ENCODE measurements around the gene UBL3. TPM values are rescaled to one million over a fixed set of nuclear protein-coding genes. Genes with fewer than 3 reads are reported as not detected.

The UBL3 gene
- total and polyA plus RNA-seq, 2 donors from 2014 or later, result 18.1 to 34.1 TPM

DNA sequence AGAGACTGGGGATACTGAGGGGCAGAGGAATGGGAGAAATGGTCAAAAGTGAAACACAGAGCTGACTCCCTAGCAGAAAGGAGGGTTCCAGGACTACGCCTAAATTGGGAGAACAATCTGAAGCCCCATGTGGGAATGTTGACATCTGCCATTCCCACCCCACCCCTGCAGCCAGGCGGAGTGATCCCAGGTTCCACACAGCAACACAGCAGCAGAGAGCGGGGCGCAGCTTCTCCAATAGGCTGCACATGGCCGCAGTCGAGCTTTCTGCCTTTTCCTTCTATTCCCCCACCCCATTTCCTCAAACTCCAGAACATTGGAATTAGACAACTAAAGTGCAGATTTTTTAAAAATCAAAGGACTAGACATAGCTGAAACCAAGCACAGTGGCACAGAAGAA is 104.7 kb downstream of the UBL3 start:
- H3K36me3 ChIP-seq (ENCODE audit: control insufficient read depth in 2 of 3, insufficient read depth in 3 of 3, low read length in 3 of 3), result no peaks in the 10 kb centered on the region
- H3K9me3 ChIP-seq (ENCODE audit: control insufficient read depth in 2 of 3, insufficient read depth in 1 of 3, low read length in 3 of 3), result no peaks in the 10 kb centered on the region
- no peaks in the 10 kb centered on the region for H3K27me3 ChIP-seq (ENCODE audit: control insufficient read depth, insufficient read depth, low read length)
- H3K4me1 ChIP-seq (ENCODE audit: control insufficient read depth in 2 of 3, insufficient read depth in 2 of 3, low read depth in 1 of 3, low read length in 3 of 3), result peaks cover 0 to 6% (median 0%) of the 10 kb centered on the region in 3 donors
- intact Hi-C loops (cut with DNase I), result no loop called here
- H3K27ac ChIP-seq (ENCODE audit: low read depth in 2 of 2, low read length in 2 of 2), result no peak overlapping the region
- TF ChIP-seq, protein P1, sequence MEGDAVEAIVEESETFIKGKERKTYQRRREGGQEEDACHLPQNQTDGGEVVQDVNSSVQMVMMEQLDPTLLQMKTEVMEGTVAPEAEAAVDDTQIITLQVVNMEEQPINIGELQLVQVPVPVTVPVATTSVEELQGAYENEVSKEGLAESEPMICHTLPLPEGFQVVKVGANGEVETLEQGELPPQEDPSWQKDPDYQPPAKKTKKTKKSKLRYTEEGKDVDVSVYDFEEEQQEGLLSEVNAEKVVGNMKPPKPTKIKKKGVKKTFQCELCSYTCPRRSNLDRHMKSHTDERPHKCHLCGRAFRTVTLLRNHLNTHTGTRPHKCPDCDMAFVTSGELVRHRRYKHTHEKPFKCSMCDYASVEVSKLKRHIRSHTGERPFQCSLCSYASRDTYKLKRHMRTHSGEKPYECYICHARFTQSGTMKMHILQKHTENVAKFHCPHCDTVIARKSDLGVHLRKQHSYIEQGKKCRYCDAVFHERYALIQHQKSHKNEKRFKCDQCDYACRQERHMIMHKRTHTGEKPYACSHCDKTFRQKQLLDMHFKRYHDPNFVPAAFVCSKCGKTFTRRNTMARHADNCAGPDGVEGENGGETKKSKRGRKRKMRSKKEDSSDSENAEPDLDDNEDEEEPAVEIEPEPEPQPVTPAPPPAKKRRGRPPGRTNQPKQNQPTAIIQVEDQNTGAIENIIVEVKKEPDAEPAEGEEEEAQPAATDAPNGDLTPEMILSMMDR (IDR thresholded peaks at IDR 0.05; ENCODE audit: borderline replicate concordance, extremely low read depth, insufficient read depth), result no peak
- no peak overlapping the region for H3K9ac ChIP-seq (ENCODE audit: low read length in 3 of 3)
- H3K4me3 ChIP-seq (ENCODE audit: low read length in 3 of 3), result no peak overlapping the region
- FAIRE-seq, result no peak
- no peak for DNase-seq

DNA sequence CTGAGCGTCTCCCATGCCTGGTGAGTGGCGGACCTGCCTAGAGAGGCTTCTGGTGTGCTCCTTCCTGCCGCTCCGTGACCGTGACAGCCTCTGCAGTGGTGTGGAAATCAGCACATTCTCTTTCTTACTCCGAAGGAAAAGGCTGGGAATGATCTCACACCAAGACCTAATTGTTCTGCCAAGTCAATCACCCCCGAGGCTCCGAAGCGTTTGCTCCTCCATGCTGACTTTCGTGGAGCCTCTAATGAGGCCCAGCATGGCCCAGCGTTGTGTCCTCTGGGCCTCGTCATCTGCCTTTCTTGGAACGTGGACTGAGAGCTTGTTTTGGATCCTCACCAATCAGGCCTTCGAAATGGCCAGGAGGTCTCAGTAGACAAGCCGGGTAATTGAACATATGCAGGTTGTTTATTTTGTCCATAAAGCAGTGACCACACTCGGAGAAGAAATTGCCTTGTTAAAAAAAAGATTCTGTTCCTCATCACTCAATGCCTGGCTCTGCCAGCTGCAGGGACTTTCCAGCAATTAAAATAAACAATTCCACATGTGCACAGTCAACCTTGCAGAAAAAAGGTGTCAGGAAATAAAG is 107.1 kb downstream of the UBL3 start:
- TF ChIP-seq, protein P1 (IDR thresholded peaks at IDR 0.05; ENCODE audit: borderline replicate concordance, extremely low read depth, insufficient read depth), result no peak
- FAIRE-seq (no peak), DNase-seq (peak; percentile 33 to 77 (median 69))
- no peaks in the 10 kb centered on the region for H3K9me3 ChIP-seq (ENCODE audit: control insufficient read depth in 2 of 3, insufficient read depth in 1 of 3, low read length in 3 of 3)
- intact Hi-C loops (cut with DNase I), result no loop called here
- H3K27ac ChIP-seq (ENCODE audit: low read depth in 2 of 2, low read length in 2 of 2), result peak overlapping the region in 1 of 2 donors; percentile 56
- H3K4me3 ChIP-seq (ENCODE audit: low read length in 3 of 3), result no peak overlapping the region
- H3K36me3 ChIP-seq (ENCODE audit: control insufficient read depth in 2 of 3, insufficient read depth in 3 of 3, low read length in 3 of 3), result no peaks in the 10 kb centered on the region
- peaks cover 0 to 6% (median 0%) of the 10 kb centered on the region in 3 donors for H3K4me1 ChIP-seq (ENCODE audit: control insufficient read depth in 2 of 3, insufficient read depth in 2 of 3, low read depth in 1 of 3, low read length in 3 of 3)
- H3K27me3 ChIP-seq (ENCODE audit: control insufficient read depth, insufficient read depth, low read length), result no peaks in the 10 kb centered on the region
- H3K9ac ChIP-seq (ENCODE audit: low read length in 3 of 3), result no peak overlapping the region

DNA sequence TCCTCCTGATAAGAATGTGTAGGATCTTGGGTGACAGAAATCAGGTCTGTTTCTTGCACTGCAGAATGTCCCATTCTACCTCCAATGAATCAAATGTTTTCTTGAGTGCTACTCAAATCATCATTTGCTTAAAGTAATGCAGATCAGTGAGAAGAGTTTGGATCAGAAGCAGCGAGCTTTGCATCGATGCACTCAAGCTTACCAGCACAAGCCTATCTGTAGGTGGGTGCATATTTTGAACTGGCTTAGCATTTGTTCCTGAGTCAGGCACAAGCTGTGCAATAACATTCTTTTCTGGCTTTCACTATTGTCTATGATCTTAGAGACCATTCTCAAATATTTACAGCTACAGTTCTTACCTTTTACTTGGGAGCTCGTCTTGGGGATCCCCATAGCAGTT is 109.5 kb downstream of the UBL3 start:
- no peak overlapping the region for H3K4me3 ChIP-seq (ENCODE audit: low read length in 3 of 3)
- H3K27me3 ChIP-seq (ENCODE audit: control insufficient read depth, insufficient read depth, low read length), result no peaks in the 10 kb centered on the region
- H3K9ac ChIP-seq (ENCODE audit: low read length in 3 of 3), result no peak overlapping the region
- intact Hi-C loops (cut with DNase I), result no loop called here
- TF ChIP-seq, protein P1 (IDR thresholded peaks at IDR 0.05; ENCODE audit: borderline replicate concordance, extremely low read depth, insufficient read depth), result no peak
- no peaks in the 10 kb centered on the region for H3K9me3 ChIP-seq (ENCODE audit: control insufficient read depth in 2 of 3, insufficient read depth in 1 of 3, low read length in 3 of 3)
- DNase-seq, result no peak
- no peaks in the 10 kb centered on the region for H3K36me3 ChIP-seq (ENCODE audit: control insufficient read depth in 2 of 3, insufficient read depth in 3 of 3, low read length in 3 of 3)
- no peak for FAIRE-seq
- H3K4me1 ChIP-seq (ENCODE audit: control insufficient read depth in 2 of 3, insufficient read depth in 2 of 3, low read depth in 1 of 3, low read length in 3 of 3), result peaks cover 0 to 6% (median 0%) of the 10 kb centered on the region in 3 donors
- no peak overlapping the region for H3K27ac ChIP-seq (ENCODE audit: low read depth in 2 of 2, low read length in 2 of 2)

DNA sequence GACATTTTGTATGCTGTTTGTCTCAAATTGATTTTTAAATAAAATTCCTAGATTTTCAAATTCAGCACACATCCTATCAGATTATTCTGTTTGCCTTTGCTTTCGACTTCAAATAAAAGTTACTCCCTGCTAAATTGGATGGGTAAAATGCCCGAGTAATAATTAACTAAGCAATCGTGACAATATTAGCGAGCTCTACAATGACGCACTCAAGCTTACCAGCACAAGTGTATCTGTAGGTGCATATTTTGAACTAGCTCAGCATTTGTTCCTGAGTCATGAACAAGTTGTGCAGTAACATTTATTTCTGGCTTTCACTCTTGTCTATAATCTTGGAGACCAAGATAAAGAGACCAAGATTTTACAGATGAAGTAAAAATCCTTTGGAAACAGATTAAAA is 113.4 kb downstream of the UBL3 start:
- Histone ChIP-seq H3K4me3 (ENCODE audit: low read length in 3 of 3) (no peak overlapping the region), H3K9ac (ENCODE audit: low read length in 3 of 3) (no peak overlapping the region), H3K9me3 (ENCODE audit: control insufficient read depth in 2 of 3, insufficient read depth in 1 of 3, low read length in 3 of 3) (no peaks in the 10 kb centered on the region), H3K27ac (ENCODE audit: low read depth in 2 of 2, low read length in 2 of 2) (peak overlapping the region in 1 of 2 donors; percentile 60), H3K36me3 (ENCODE audit: control insufficient read depth in 2 of 3, insufficient read depth in 3 of 3, low read length in 3 of 3) (no peaks in the 10 kb centered on the region), H3K27me3 (ENCODE audit: control insufficient read depth, insufficient read depth, low read length) (no peaks in the 10 kb centered on the region), H3K4me1 (ENCODE audit: control insufficient read depth in 2 of 3, insufficient read depth in 2 of 3, low read depth in 1 of 3, low read length in 3 of 3) (no peaks in the 10 kb centered on the region)
- FAIRE-seq (peak; percentile 39), DNase-seq (peak in 2 of 5 donors; percentile 26 to 35)
- intact Hi-C loops (cut with DNase I), result no loop called here
- TF ChIP-seq, protein P1 (IDR thresholded peaks at IDR 0.05; ENCODE audit: borderline replicate concordance, extremely low read depth, insufficient read depth), result no peak

All from kidney (tissue), 14 donors.